GM08714 (cell line): ENCODE results near the gene HOXA13.

Experiments
- H3K4me3 ChIP-seq: fragments of 200-500 bp; sonication (Bioruptor generic); 2 replicates; pipeline ENCODE4 v1.5.1; 2014; ENCODE audit warnings: mild to moderate bottlenecking, low read length, inconsistent platforms
- ZNF274 ChIP-seq: IDR thresholded peaks from 2 replicates; pipeline ENCODE4 v1.6.1; 2012; ENCODE audit warnings: mild to moderate bottlenecking, low read depth, low read length

Gene HOXA13

GRCh38 chr7:27220440-27220955 is 20.6 kb upstream of the HOXA13 start:
- H3K4me3 ChIP-seq = no peak overlapping the region
- TF ChIP-seq ZNF274 = no peak

DNA sequence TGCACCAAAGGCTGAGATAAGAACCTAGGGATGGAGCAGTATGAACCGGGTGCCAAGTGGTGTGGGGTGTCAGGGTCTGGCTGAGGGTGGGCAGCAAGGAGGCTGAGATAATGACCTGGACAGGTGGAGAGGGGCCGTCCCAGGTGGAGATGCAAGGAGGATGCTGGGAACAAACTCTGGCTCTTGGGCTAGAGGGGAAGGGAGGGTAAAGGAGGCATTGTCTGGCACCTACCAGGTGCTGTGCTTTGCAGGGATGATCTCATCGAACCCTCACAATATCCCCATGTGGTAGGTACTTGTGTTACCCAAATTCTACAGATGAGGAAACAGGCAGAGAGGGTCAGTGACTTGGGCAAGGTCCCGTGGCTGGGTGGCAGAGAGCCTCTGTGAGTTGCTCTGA is 19.9 kb upstream of the HOXA13 start:
- no peak for TF ChIP-seq ZNF274
- H3K4me3 ChIP-seq = no peak overlapping the region

DNA sequence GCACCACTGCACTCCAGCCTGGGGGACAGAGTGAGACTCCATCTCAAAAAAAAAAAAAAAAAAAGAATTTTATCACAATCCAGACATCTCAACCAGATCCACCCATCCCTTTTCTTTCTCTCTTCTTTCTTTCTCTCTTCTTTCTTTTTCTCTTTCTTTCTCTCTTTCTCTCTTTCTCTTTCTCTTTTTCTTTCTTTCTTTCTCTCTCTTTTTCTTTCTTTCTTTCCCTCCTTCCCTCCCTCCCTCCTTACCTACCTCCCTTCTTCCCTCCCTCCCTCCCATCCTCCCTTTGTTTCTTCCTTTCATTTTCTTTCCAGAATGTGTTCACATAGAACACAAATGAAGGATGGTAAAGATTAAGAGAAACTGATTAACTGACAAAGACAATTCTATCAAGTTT is 18.1 kb upstream of the HOXA13 start:
- TF ChIP-seq ZNF274 = no peak
- H3K4me3 ChIP-seq = no peak overlapping the region

GRCh38 chr7:27215356-27215755 is 15.5 kb upstream of the HOXA13 start:
- no peak overlapping the region for H3K4me3 ChIP-seq
- no peak for TF ChIP-seq ZNF274

DNA sequence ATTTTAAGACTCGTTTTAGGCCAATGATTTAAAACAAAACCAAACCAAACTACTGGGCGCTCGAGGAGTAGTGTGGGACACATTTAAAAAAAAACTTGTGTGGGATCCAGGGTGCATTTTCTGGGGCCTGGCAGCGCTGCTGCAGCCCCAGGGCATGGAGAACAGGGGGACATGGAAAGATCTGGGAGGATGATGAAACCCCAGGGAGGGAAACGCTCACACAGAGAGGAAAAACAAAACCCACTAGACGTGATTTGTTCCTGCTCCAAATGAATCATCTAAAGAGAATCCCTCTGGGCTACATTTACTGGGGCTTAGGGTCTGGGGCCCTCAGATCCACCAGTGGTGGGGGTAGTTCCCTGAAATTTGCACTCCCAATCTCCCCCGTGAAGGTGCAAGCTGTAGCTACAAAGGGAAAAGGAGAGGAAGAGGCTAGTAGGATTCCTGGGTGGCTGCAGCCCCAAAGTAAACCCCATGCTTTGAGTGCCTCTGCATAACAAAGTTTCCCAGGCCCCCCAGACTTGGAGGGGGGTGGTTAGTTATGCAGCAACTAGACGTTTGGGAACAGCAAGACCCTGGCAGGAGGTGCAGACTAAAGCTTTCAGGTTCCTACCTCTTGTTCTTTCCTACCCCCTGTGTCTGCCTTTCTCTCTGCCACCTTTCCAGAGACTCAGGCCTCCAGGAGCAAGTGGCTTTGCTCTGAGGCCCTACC is 14.5 kb upstream of the HOXA13 start:
- H3K4me3 ChIP-seq = no peak overlapping the region
- no peak for TF ChIP-seq ZNF274

DNA sequence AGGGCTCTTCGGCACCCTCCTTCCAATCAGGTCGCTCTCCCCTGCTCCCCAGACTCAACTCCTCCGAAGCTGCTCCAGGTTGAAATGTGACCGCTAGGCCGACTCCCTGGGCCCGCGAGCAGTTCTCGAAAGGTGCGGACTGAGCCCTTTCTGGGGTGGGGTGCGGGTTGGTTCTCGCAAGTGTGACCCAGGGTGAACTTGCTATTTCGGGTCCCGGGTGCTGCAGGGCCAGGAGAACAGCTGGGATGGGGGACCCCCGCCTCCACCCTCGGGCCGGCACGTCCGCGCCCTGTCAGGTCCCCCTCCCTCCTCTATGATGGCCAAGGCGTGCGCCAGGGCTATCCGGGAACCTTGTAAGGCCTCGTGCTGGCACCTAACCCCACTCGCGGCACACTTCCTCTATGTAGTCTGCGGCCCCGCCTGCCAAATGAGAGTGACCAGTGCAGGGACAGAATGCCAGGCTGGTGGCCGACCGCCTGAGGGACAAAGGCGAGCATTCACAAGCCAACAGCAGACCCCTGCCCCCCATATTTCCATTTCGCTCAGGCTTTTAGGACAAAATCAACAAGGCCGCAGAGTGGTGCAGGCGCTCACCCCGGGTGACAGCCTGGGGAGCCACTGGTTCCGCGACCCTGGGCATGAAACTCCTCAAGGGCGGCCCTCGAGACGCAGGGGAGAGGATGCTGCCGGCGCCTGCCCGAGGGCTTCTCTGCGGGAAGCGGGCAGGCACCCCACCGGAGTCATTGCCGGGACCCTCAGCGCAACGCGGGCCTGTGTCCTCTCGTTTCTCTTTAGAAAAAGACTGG is 13.7 kb upstream of the HOXA13 start:
- H3K4me3 ChIP-seq = no peak overlapping the region
- TF ChIP-seq ZNF274 = no peak

- H3K4me3 ChIP-seq = no peak overlapping the region
- TF ChIP-seq ZNF274 = no peak
These were observed 12.9 kb upstream of the HOXA13 start for GRCh38 chr7:27212497-27213432.

GRCh38 chr7:27211764-27212204 is 11.9 kb upstream of the HOXA13 start:
- H3K4me3 ChIP-seq = no peak overlapping the region

DNA sequence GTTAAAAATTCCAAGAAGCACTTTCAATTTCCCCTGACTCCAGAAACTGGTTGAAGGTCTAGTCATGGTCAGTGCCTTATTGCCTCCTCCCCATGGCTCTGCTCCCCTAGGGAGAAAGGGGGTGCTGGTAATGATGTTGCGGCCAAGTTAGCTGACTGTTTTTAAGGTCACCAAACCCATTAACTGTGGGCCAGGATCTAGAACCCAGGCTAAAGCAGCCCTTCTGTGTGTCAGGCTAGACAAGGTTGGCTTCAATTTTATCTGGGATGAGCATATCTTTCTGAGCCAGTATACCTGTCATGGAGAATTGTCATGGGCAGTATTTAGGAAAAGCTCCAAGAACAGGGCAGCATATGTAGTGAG is 11.2 kb upstream of the HOXA13 start:
- H3K4me3 ChIP-seq = no peak overlapping the region

More at GRCh38 chr7:27211764-27212204, 11.9 kb upstream of the HOXA13 start:
- no peak for TF ChIP-seq ZNF274

GRCh38 chr7:27210441-27211083 is 10.7 kb upstream of the HOXA13 start:
- TF ChIP-seq ZNF274 = no peak
- no peak overlapping the region for H3K4me3 ChIP-seq

More for the DNA sequence above, 11.2 kb upstream of the HOXA13 start:
- no peak for TF ChIP-seq ZNF274

DNA sequence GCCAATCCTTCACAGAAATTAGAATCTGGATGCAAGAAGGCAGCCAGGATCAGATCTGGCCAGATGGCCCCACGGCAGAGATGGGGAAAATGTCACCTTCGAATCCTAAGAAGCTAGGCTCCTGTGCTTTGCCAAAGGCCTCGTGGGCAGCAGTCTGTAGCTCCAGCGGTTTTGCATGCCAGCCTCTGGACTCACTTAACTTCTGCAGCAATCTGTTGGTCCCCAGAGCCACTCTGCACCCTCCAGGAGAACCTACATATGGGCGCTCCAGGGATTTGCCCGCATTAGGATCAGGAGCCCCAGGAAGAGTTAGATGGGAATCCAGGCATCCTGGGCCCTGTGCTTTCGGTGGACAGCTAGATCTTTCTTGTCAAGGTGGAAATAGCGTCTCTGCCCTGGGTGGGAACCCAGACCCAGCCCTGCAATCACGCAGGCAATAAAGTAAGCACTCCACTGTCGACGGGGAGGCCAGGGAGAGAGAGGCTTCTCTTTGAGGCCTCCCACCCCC is 10.1 kb upstream of the HOXA13 start:
- H3K4me3 ChIP-seq = no peak overlapping the region
- TF ChIP-seq ZNF274 = no peak

DNA sequence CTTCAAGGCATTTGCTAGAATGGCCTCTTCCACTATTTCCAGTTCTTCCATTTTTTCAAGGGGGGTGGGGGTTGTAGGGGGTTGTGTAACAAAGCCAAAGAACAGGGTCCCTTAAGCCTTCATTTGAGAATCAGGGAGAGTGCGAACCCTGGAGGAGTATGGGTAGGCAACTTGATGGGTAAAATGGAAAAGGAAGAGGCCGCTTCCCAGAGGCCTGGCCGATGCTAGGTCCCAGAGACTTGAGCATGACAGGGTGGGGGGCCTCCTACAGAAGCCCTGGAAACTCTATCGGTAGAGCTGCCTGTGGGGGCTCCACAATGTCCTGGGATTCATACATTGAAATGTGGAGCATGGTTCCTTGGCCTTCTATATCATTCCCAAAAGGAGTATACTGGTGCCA is 9.1 kb upstream of the HOXA13 start:
- TF ChIP-seq ZNF274 = no peak
- H3K4me3 ChIP-seq = no peak overlapping the region

- H3K4me3 ChIP-seq = no peak overlapping the region
These were observed 7.6 kb upstream of the HOXA13 start for GRCh38 chr7:27207348-27207985.

More at GRCh38 chr7:27207348-27207985, 7.6 kb upstream of the HOXA13 start:
- no peak for TF ChIP-seq ZNF274
